ENCODE data around the gene LCN15. TPM values are rescaled to one million over a fixed set of nuclear protein-coding genes. Genes with fewer than 3 reads are reported as not detected.
A peak's percentile ranks its signal among the peaks of the same experiment; 100 is the strongest.

Gene LCN15
- total and polyA plus RNA-seq, 2 of the 13 experiments (the other 11 are each of a cell fraction or from before 2014, with no cell fraction given) = 1.3 to 53.7 TPM

GRCh38 chr9:136722969-136723356 lies 41.4 kb downstream of the LCN15 start (continued):
- TF ChIP-seq ZNF512 (CRISPR knock-in tag; IDR thresholded peaks at IDR 0.05) (no peak), ELF1 (CRISPR knock-in tag; IDR thresholded peaks at IDR 0.05) (no peak), LCORL (IDR thresholded peaks at IDR 0.05) (no peak), LCORL (CRISPR knock-in tag; IDR thresholded peaks at IDR 0.05) (no peak), ZNF772 (CRISPR knock-in tag; IDR thresholded peaks at IDR 0.05) (no peak), HMGA1 (CRISPR knock-in tag; conservative IDR thresholded peaks at IDR 0.05) (no peak), ZNF615 (CRISPR knock-in tag; IDR thresholded peaks at IDR 0.05; ENCODE audit: borderline replicate concordance) (no peak), ZSCAN31 (CRISPR knock-in tag; IDR thresholded peaks at IDR 0.05; ENCODE audit: low read depth) (no peak), ARID2 (CRISPR knock-in tag; IDR thresholded peaks at IDR 0.05; ENCODE audit: borderline replicate concordance) (no peak), TRAFD1 (CRISPR knock-in tag; IDR thresholded peaks at IDR 0.05; ENCODE audit: borderline replicate concordance) (no peak), POLR2G (IDR thresholded peaks at IDR 0.05; ENCODE audit: low read depth, low read length) (0 out of 2 replicates have a peak, but pooled peaks have one; percentile 26), FUBP1 (CRISPR knock-in tag; IDR thresholded peaks at IDR 0.05; ENCODE audit: borderline replicate concordance) (no peak), ZHX1 (CRISPR knock-in tag; IDR thresholded peaks at IDR 0.05; ENCODE audit: low read depth) (peak; percentile 64; the same call in 1 of the 2 replicates), ZBTB38 (CRISPR knock-in tag; IDR thresholded peaks at IDR 0.05) (peak; percentile 62), ZNF816 (CRISPR knock-in tag; IDR thresholded peaks at IDR 0.05; ENCODE audit: borderline replicate concordance) (no peak), PHB2 (IDR thresholded peaks at IDR 0.05; ENCODE audit: partially characterized antibody) (no peak)
- TF ChIP-seq, protein P1, sequence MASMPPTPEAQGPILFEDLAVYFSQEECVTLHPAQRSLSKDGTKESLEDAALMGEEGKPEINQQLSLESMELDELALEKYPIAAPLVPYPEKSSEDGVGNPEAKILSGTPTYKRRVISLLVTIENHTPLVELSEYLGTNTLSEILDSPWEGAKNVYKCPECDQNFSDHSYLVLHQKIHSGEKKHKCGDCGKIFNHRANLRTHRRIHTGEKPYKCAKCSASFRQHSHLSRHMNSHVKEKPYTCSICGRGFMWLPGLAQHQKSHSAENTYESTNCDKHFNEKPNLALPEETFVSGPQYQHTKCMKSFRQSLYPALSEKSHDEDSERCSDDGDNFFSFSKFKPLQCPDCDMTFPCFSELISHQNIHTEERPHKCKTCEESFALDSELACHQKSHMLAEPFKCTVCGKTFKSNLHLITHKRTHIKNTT (CRISPR knock-in tag; IDR thresholded peaks at IDR 0.05) = no peak
